GM12878 (cell line): Measurements from ENCODE around the gene CCDC82. TPM values are rescaled to one million over a fixed set of nuclear protein-coding genes. Genes with fewer than 3 reads are reported as not detected.

ENCODE experiments used
- BMI1 ChIP-seq: fragments of 450-650 bp; IDR thresholded peaks from 2 replicates; pipeline ENCODE4 v1.6.1; 2016; ENCODE audit warnings: mild to moderate bottlenecking, moderate library complexity, borderline replicate concordance
- CHD4 ChIP-seq: fragments of 200-600 bp; sonication (generic); IDR thresholded peaks from 2 replicates; pipeline ENCODE4 v1.6.1; 2016; ENCODE audit warnings: mild to moderate bottlenecking
- CTCF ChIP-seq, 3 experiments: IDR thresholded peaks in 2 of 3; conservative IDR thresholded peaks in 1 of 3; 2 replicates each; pipeline ENCODE4 v1.5.1; 2011; ENCODE audit warnings: low read depth in 3 of 3, low read length in 3 of 3, mild to moderate bottlenecking in 3 of 3, control low read depth in 2 of 3, moderate library complexity in 2 of 3, inconsistent platforms in 1 of 3, mixed read lengths in 1 of 3; ENCODE audit not compliant: control insufficient read depth in 2 of 3, insufficient read depth in 1 of 3; ENCODE audit errors: extremely low read depth in 1 of 3
- IRF4 ChIP-seq: IDR thresholded peaks from 2 replicates; pipeline ENCODE4 v1.6.1; 2011; ENCODE audit warnings: low read depth, low read length
- MEF2A ChIP-seq: IDR thresholded peaks from 2 replicates; pipeline ENCODE4 v1.6.1; 2011; ENCODE audit warnings: low read depth, mild to moderate bottlenecking, low read length, moderate library complexity; ENCODE audit not compliant: insufficient read depth
- PKNOX1 ChIP-seq: fragments of 450-650 bp; IDR thresholded peaks from 2 replicates; pipeline ENCODE4 v1.6.1; 2016; ENCODE audit warnings: mild to moderate bottlenecking
- POLR2A ChIP-seq: IDR thresholded peaks from 2 replicates; pipeline ENCODE4 v1.6.1; 2011; ENCODE audit warnings: low read depth, mild to moderate bottlenecking, low read length
- SP1 ChIP-seq: IDR thresholded peaks from one replicate; pipeline ENCODE4 v1.6.1; 2011; ENCODE audit warnings: low read depth, low read length
- SRF ChIP-seq, 2 experiments: IDR thresholded peaks; 2 replicates each; pipeline ENCODE4 v1.6.1; 2011; ENCODE audit warnings: low read depth in 2 of 2, low read length in 2 of 2, mild to moderate bottlenecking in 1 of 2, moderate library complexity in 1 of 2
- TCF7 ChIP-seq: IDR thresholded peaks from 2 replicates; pipeline ENCODE4 v1.6.1; 2014; ENCODE audit warnings: antibody characterized with exemption, borderline replicate concordance
- ZBTB11 ChIP-seq: fragments of 450-650 bp; formaldehyde crosslinking; IDR thresholded peaks from 2 replicates; pipeline ENCODE4 v1.5.0; 2022; ENCODE audit warnings: mild to moderate bottlenecking, missing genetic modification characterization
- polyA plus RNA-seq, 11 experiments: library from polyadenylated mRNA; depleted of rRNA in 4 of 11; unstranded in 6 of 11; stranded (reverse) in 5 of 11; fragments of >200 nt; fragmentation: Nextera tagmentation in 4 of 11; fragmentation: Illumina TruSeq in 1 of 11; extraction: Ambion mirVana in 4 of 11; extraction: Trizol in 1 of 11; gene quantifications; 1 replicate in 1 of 11; 2 replicates in 10 of 11; pipeline versions ENCODE4 v1.2.1 to v1.2.3, GENCODE V29; 2011 to 2016; ENCODE audit warnings: inconsistent platforms in 2 of 11, missing spikeins in 2 of 11, low read depth in 1 of 11
- total RNA-seq, 4 experiments: library from RNA; depleted of rRNA in 3 of 4; stranded (reverse); fragments of >200 nt in 3 of 4; fragmentation: Illumina TruSeq in 1 of 4; extraction: Trizol in 1 of 4; gene quantifications; 2 replicates each; pipeline versions ENCODE4 v1.2.1 to v1.2.3, GENCODE V29; 2013 to 2021
- TF ChIP-seq, protein P1 (sequence below): IDR thresholded peaks from 2 replicates; pipeline ENCODE4 v1.6.1; 2012; ENCODE audit warnings: mild to moderate bottlenecking, low read depth, low read length

CCDC82 gene
- total and polyA plus RNA-seq, 10 of the 15 experiments (the other 5 are each of a cell fraction or from before 2014, with no cell fraction given): 15.2 to 62.4 (median 28.8) TPM

GRCh38 chr11:96357794-96358193, 31.9 kb downstream of the CCDC82 start (continued):
- TF ChIP-seq SRF (IDR thresholded peaks at IDR 0.05; ENCODE audit: low read depth in 2 of 2, low read length in 2 of 2) (no peak), MEF2A (0 out of 2 replicates have a peak, but pooled peaks have one; percentile 7), TCF7 (0 out of 2 replicates have a peak, but pooled peaks have one; percentile 21), PKNOX1 (no peak), SP1 (no peak), POLR2A (no peak), IRF4 (no peak), ZBTB11 (CRISPR knock-in tag) (no peak), CTCF (IDR thresholded peaks at IDR 0.05 in 2 of 3, conservative IDR thresholded peaks at IDR 0.05 in 1 of 3; ENCODE audit: control insufficient read depth in 2 of 3, extremely low read depth in 1 of 3, insufficient read depth in 1 of 3, low read depth in 3 of 3, low read length in 3 of 3) (no peak), CHD4 (no peak), BMI1 (no peak)
- TF ChIP-seq, protein P1, sequence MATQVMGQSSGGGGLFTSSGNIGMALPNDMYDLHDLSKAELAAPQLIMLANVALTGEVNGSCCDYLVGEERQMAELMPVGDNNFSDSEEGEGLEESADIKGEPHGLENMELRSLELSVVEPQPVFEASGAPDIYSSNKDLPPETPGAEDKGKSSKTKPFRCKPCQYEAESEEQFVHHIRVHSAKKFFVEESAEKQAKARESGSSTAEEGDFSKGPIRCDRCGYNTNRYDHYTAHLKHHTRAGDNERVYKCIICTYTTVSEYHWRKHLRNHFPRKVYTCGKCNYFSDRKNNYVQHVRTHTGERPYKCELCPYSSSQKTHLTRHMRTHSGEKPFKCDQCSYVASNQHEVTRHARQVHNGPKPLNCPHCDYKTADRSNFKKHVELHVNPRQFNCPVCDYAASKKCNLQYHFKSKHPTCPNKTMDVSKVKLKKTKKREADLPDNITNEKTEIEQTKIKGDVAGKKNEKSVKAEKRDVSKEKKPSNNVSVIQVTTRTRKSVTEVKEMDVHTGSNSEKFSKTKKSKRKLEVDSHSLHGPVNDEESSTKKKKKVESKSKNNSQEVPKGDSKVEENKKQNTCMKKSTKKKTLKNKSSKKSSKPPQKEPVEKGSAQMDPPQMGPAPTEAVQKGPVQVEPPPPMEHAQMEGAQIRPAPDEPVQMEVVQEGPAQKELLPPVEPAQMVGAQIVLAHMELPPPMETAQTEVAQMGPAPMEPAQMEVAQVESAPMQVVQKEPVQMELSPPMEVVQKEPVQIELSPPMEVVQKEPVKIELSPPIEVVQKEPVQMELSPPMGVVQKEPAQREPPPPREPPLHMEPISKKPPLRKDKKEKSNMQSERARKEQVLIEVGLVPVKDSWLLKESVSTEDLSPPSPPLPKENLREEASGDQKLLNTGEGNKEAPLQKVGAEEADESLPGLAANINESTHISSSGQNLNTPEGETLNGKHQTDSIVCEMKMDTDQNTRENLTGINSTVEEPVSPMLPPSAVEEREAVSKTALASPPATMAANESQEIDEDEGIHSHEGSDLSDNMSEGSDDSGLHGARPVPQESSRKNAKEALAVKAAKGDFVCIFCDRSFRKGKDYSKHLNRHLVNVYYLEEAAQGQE: no peak
